HepG2 (cell line): ENCODE results near the gene TCEANC2.

Source experiments
- KDM5B ChIP-seq: sonication (generic); formaldehyde crosslinking; IDR thresholded peaks from 2 replicates; pipeline ENCODE4 v1.4.0; 2020; ENCODE audit warnings: missing genetic modification reagents, mild to moderate bottlenecking, borderline replicate concordance
- MYC ChIP-seq: sonication (generic); formaldehyde crosslinking; IDR thresholded peaks from 2 replicates; pipeline ENCODE4 v1.9.0; 2021; ENCODE audit warnings: missing genetic modification reagents, borderline replicate concordance
- MZF1 ChIP-seq: sonication (generic); formaldehyde crosslinking; IDR thresholded peaks from 2 replicates; pipeline ENCODE4 v1.8.1; 2023; ENCODE audit warnings: mild to moderate bottlenecking, missing genetic modification reagents, borderline replicate concordance
- ZBTB38 ChIP-seq: sonication (generic); formaldehyde crosslinking; IDR thresholded peaks from 2 replicates; pipeline ENCODE4 v1.5.1; 2020; ENCODE audit warnings: mild to moderate bottlenecking, missing genetic modification reagents
- ZNF629 ChIP-seq: sonication (generic); formaldehyde crosslinking; conservative IDR thresholded peaks from 2 replicates; pipeline ENCODE4 v1.5.0; 2020; ENCODE audit warnings: missing genetic modification reagents
- TF ChIP-seq, protein P1 (sequence below): sonication (generic); formaldehyde crosslinking; IDR thresholded peaks from 2 replicates; pipeline ENCODE4 v1.4.0; 2020; ENCODE audit warnings: missing genetic modification reagents, mild to moderate bottlenecking, borderline replicate concordance
- TF ChIP-seq, protein P2 (sequence below): IDR thresholded peaks from 2 replicates; pipeline ENCODE4 v1.6.1; 2012; ENCODE audit warnings: inconsistent platforms

DNA sequence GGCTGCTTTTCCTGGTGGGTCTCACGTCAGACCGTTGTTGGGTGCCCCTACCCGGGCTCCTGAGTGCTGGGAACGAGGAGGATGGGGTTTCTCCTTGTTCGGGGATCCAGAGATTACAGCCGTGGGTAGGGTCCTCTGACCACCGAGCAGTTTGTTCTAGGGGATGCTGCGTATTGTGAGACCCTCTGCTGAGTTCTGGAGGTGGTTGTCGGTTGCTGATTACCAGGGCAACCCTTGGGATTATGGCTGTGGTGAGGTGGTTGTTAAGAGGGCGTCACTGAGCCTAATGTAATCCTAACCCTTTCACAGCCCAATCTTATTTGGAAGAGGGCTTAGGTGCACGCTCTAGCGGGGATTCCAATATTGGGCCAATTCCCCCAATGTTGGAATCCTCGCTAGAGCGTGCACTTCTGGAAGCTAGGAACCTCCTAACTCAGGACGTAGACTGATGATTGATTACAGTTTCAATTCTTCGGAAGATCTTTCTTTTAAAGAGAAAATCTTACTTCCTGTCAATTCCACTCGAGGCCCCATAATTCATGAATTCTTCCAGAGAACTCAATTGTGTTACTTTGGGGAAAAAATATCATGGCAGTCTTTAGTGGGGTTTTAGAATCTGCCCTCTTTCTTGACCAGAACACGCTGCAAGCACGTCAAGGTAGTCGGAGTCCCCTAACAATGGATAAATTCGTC lies 483 bp downstream of the TCEANC2 start:
- TF ChIP-seq MZF1 (CRISPR knock-in tag), result no peak
- TF ChIP-seq MYC (CRISPR knock-in tag), result no peak
- TF ChIP-seq ZBTB38 (CRISPR knock-in tag), result no peak
- TF ChIP-seq, protein P1, sequence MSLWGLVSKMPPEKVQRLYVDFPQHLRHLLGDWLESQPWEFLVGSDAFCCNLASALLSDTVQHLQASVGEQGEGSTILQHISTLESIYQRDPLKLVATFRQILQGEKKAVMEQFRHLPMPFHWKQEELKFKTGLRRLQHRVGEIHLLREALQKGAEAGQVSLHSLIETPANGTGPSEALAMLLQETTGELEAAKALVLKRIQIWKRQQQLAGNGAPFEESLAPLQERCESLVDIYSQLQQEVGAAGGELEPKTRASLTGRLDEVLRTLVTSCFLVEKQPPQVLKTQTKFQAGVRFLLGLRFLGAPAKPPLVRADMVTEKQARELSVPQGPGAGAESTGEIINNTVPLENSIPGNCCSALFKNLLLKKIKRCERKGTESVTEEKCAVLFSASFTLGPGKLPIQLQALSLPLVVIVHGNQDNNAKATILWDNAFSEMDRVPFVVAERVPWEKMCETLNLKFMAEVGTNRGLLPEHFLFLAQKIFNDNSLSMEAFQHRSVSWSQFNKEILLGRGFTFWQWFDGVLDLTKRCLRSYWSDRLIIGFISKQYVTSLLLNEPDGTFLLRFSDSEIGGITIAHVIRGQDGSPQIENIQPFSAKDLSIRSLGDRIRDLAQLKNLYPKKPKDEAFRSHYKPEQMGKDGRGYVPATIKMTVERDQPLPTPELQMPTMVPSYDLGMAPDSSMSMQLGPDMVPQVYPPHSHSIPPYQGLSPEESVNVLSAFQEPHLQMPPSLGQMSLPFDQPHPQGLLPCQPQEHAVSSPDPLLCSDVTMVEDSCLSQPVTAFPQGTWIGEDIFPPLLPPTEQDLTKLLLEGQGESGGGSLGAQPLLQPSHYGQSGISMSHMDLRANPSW, result no peak
- no peak for TF ChIP-seq ZNF629 (CRISPR knock-in tag)
- no peak for TF ChIP-seq KDM5B (CRISPR knock-in tag)
- TF ChIP-seq, protein P2, sequence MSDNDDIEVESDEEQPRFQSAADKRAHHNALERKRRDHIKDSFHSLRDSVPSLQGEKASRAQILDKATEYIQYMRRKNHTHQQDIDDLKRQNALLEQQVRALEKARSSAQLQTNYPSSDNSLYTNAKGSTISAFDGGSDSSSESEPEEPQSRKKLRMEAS, result no peak
